Measurements from ENCODE around the gene TXN2. TPM values are rescaled to one million over a fixed set of nuclear protein-coding genes. Genes with fewer than 3 reads are reported as not detected.

Gene TXN2
- total and polyA plus RNA-seq, 2 of the 4 experiments (the other 2 are of a cell fraction), result 49.6 to 166 TPM

DNA sequence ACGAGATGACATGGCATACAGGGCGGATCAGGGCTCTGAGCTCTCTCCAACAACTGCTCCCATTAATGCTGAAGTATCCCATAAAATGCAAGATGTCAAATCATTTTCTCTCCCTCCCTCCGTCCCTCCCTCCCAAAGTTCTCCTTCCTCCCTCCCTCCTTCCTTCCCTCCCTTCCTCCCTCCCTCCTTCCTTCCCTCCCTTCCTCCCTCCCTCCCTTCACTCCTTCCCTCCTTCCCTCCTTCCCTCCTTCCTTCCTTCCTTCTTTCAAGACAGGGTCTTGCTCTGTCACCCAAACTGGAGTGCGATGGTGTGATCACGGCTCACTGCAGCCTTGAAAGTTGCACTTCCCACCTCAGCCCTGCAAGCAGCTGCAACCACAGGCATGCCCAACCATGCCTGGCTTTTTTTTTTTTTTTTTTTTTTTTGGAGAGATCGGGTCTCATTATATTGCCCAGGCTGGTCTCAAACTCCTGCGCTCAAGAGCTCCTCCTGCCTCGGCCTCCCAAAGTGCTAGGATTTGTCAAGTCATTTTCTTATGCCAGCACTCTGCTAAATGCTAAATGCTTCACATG is 38.2 kb downstream of the TXN2 start (continued):
- TF ChIP-seq CEBPB (IDR thresholded peaks at IDR 0.05; ENCODE audit: low read depth, low read length), result no peak
- TF ChIP-seq BHLHE40 (IDR thresholded peaks at IDR 0.05; ENCODE audit: low read depth, low read length), result no peak
- no peak for TF ChIP-seq CHD1 (IDR thresholded peaks at IDR 0.05; ENCODE audit: low read depth, low read length)
- TF ChIP-seq MAFK (IDR thresholded peaks at IDR 0.05; ENCODE audit: low read depth, low read length), result no peak
- TF ChIP-seq SMC3 (IDR thresholded peaks at IDR 0.05; ENCODE audit: low read depth, low read length), result no peak

DNA sequence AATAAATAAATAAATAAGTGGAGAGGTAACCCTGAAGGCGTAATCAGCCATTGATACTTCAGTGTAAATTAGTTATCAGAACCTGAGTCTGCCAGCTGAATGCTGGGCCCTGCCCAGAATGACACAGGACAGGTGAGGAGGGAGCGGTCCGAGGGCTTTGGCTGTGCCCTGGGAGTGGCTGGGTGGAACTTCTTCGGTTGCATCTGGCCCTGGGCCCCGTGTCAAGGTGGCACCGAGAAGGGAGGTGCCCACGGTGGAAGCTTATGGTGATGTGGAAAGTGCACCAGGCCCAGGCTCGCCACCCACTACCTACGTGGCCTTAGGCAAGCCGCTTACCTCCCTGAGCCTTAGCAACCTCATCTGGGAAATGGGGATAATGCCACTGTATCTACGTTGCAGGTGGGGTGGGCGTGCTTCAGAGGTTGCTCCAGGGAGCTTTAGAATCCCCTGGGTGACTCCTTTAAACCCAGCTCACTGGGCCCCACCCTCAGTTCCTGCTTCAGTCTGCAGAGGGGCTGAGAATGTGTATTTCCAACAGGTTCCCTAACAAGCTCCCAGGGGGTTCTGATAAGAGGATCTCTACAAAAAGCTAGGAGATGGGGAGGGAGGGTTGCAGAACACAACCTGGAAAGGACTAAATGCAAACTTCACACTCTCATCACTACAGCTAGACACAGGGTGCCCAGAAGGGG is 38.8 kb downstream of the TXN2 start:
- Histone ChIP-seq H3K9me1 (ENCODE audit: insufficient read depth, low read length) (peaks cover 7% of the 10 kb centered on the region), H2AK5ac (ENCODE audit: low read depth, low read length) (peak overlapping the region; percentile 93), H4K5ac (ENCODE audit: low read depth, low read length) (peak overlapping the region; percentile 38), H3K4me2 (ENCODE audit: low read depth, low read length) (no peak overlapping the region), H3K79me1 (ENCODE audit: low read depth in 1 of 2, low read length in 2 of 2) (peaks cover 0 to 40% of the 10 kb centered on the region in 2 experiments; a peak in 3 of 4 replicates), H3K14ac (replicated peaks; ENCODE audit: low read depth, low read length) (peak overlapping the region; percentile 88), H3K4me3 (ENCODE audit: insufficient read depth, low read depth, low read length) (no peak overlapping the region), H4K91ac (ENCODE audit: insufficient read depth, low read depth, low read length) (peak overlapping the region; percentile 89), H2AK9ac (replicated peaks; ENCODE audit: low read depth, low read length, poor library complexity) (peak overlapping the region; percentile 75), H3K9me3 (ENCODE audit: control insufficient read depth, insufficient read depth, low read length) (peaks cover 4% of the 10 kb centered on the region; the same call in 1 of the 2 replicates), H2AFZ (replicated peaks; ENCODE audit: low read length, poor library complexity) (no peak overlapping the region), H2BK120ac (ENCODE audit: low read depth, low read length) (peak overlapping the region; percentile 85), H3K9ac (ENCODE audit: low read depth, low read length) (no peak overlapping the region), H3K27me3 (ENCODE audit: control insufficient read depth, insufficient read depth, low read length) (no peaks in the 10 kb centered on the region), H2BK15ac (ENCODE audit: low read depth, low read length) (peak overlapping the region; percentile 59; the same call in 2 of the 3 replicates), H3K18ac (ENCODE audit: low read depth, low read length) (peak overlapping the region; percentile 22; the same call in 1 of the 2 replicates), H3K4me1 (ENCODE audit: control insufficient read depth, insufficient read depth, low read length) (peaks cover 18% of the 10 kb centered on the region), H3K36me3 (ENCODE audit: control insufficient read depth, insufficient read depth, low read length) (no peaks in the 10 kb centered on the region), H3K27ac (ENCODE audit: insufficient read depth, low read length) (no peak overlapping the region), H3K4ac (ENCODE audit: low read depth, low read length) (peak overlapping the region; percentile 84), H3K23ac (ENCODE audit: low read depth, low read length) (peak overlapping the region; percentile 68; the same call in 1 of the 2 replicates), H4K8ac (ENCODE audit: low read depth in 2 of 2, low read length in 2 of 2) (peak overlapping the region in 1 of 2 experiments; percentile 78; a peak in 2 of 4 replicates), H2BK5ac (ENCODE audit: low read depth, low read length, poor library complexity, severe bottlenecking) (no peak overlapping the region), H3K56ac (ENCODE audit: extremely low read depth, insufficient read depth, low read length) (no peak overlapping the region), H4K20me1 (ENCODE audit: insufficient read depth, low read length) (no peaks in the 10 kb centered on the region; the same call in none of the 2 replicates), H2BK20ac (ENCODE audit: low read depth, low read length) (peak overlapping the region; percentile 91)
- no peak for ATAC-seq (ENCODE audit: low read depth)
- 100% methylated on average over 1 of the region's 12 CpGs; no CpG with 5 or more reads in 1 of the 2 experiments for WGBS, 2 experiments (ENCODE audit: extremely low coverage in 2 of 2, insufficient read length in 1 of 2)
- dilution Hi-C loops (cut with HindIII; ENCODE audit: low sequenced_read_pairs, unreplicated experiment) (no loop called here), intact Hi-C loops (cut with micrococcal nuclease) (no loop called here), in situ Hi-C loops (cut with MboI; ENCODE audit: low sequenced_read_pairs) (no loop called here)
- no peak for DNase-seq
- no TSS peak for BruUV-seq (replicated peaks)
- ChIA-PET CTCF (interaction anchor here (0.8 kb wide), 1 partner anchor 90 kb away, joined by 4 read pairs; no protein-coding TSS in a partner anchor), POLR2A (ENCODE audit: unreplicated experiment) (no interaction called here)
- TF ChIP-seq, protein P1, sequence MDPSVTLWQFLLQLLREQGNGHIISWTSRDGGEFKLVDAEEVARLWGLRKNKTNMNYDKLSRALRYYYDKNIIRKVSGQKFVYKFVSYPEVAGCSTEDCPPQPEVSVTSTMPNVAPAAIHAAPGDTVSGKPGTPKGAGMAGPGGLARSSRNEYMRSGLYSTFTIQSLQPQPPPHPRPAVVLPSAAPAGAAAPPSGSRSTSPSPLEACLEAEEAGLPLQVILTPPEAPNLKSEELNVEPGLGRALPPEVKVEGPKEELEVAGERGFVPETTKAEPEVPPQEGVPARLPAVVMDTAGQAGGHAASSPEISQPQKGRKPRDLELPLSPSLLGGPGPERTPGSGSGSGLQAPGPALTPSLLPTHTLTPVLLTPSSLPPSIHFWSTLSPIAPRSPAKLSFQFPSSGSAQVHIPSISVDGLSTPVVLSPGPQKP (IDR thresholded peaks at IDR 0.05; ENCODE audit: borderline replicate concordance, low read depth, low read length), result no peak
- TF ChIP-seq CEBPB (IDR thresholded peaks at IDR 0.05; ENCODE audit: low read depth, low read length), result no peak
- no peak for TF ChIP-seq POLR2A (IDR thresholded peaks at IDR 0.05; ENCODE audit: low read depth, low read length)
- TF ChIP-seq FOS (IDR thresholded peaks at IDR 0.05; ENCODE audit: low read depth, low read length), result no peak
- TF ChIP-seq RCOR1 (IDR thresholded peaks at IDR 0.05; ENCODE audit: insufficient replicate concordance, low read length), result no peak
- TF ChIP-seq MAZ (IDR thresholded peaks at IDR 0.05; ENCODE audit: borderline replicate concordance, low read depth, low read length), result no peak
- no peak for TF ChIP-seq BHLHE40 (IDR thresholded peaks at IDR 0.05; ENCODE audit: low read depth, low read length)
- TF ChIP-seq, protein P2, sequence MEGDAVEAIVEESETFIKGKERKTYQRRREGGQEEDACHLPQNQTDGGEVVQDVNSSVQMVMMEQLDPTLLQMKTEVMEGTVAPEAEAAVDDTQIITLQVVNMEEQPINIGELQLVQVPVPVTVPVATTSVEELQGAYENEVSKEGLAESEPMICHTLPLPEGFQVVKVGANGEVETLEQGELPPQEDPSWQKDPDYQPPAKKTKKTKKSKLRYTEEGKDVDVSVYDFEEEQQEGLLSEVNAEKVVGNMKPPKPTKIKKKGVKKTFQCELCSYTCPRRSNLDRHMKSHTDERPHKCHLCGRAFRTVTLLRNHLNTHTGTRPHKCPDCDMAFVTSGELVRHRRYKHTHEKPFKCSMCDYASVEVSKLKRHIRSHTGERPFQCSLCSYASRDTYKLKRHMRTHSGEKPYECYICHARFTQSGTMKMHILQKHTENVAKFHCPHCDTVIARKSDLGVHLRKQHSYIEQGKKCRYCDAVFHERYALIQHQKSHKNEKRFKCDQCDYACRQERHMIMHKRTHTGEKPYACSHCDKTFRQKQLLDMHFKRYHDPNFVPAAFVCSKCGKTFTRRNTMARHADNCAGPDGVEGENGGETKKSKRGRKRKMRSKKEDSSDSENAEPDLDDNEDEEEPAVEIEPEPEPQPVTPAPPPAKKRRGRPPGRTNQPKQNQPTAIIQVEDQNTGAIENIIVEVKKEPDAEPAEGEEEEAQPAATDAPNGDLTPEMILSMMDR (conservative IDR thresholded peaks at IDR 0.05; ENCODE audit: low read depth, low read length), result no peak
- TF ChIP-seq MAFK (IDR thresholded peaks at IDR 0.05; ENCODE audit: low read depth, low read length), result no peak
- no peak for TF ChIP-seq SMC3 (IDR thresholded peaks at IDR 0.05; ENCODE audit: low read depth, low read length)
- no peak for TF ChIP-seq RFX5 (IDR thresholded peaks at IDR 0.05; ENCODE audit: low read depth, low read length)
- TF ChIP-seq CHD1 (IDR thresholded peaks at IDR 0.05; ENCODE audit: low read depth, low read length), result no peak

Data from IMR-90 (cell line).